ENCODE measurements around the gene TGFBR1. TPM values are rescaled to one million over a fixed set of nuclear protein-coding genes. Genes with fewer than 3 reads are reported as not detected.

The TGFBR1 gene
- total and polyA plus RNA-seq, 2 donors (not counting 1 experiment from before 2014, with no cell fraction given) = 78.5 to 79.1 TPM

GRCh38 chr9:99139868-99140267 lies 35.0 kb downstream of the TGFBR1 start:
- Histone ChIP-seq H3K4me1 (ENCODE audit: control insufficient read depth, extremely low read depth, insufficient read depth, low read length) (peaks cover 3% of the 10 kb centered on the region), H3K4me2 (ENCODE audit: extremely low read depth, insufficient read depth, low read length) (no peak overlapping the region), H3K79me2 (ENCODE audit: control insufficient read depth, insufficient read depth, low read length) (no peaks in the 10 kb centered on the region), H3K36me3 (ENCODE audit: control insufficient read depth, insufficient read depth, low read length) (peaks cover 1% of the 10 kb centered on the region), H3K27ac (ENCODE audit: insufficient read depth, low read length) (no peak overlapping the region), H3K27me3 (ENCODE audit: control insufficient read depth, insufficient read depth, low read length) (no peaks in the 10 kb centered on the region), H4K20me1 (ENCODE audit: control insufficient read depth, extremely low read depth, insufficient read depth, low read length) (no peaks in the 10 kb centered on the region), H3K9ac (ENCODE audit: insufficient read depth, low read length) (no peak overlapping the region), H3K9me3 (ENCODE audit: control insufficient read depth, insufficient read depth, low read depth, low read length) (no peaks in the 10 kb centered on the region), H2AFZ (ENCODE audit: low read length) (no peak overlapping the region), H3K4me3 (replicated peaks in 1 of 4; ENCODE audit: control extremely low read depth in 1 of 4, insufficient read depth in 1 of 4, low read depth in 3 of 4, low read length in 4 of 4) (no peak overlapping the region)
- DNase-seq (ENCODE audit: low read depth in 2 of 2) = no peak
- TF ChIP-seq, protein P1, sequence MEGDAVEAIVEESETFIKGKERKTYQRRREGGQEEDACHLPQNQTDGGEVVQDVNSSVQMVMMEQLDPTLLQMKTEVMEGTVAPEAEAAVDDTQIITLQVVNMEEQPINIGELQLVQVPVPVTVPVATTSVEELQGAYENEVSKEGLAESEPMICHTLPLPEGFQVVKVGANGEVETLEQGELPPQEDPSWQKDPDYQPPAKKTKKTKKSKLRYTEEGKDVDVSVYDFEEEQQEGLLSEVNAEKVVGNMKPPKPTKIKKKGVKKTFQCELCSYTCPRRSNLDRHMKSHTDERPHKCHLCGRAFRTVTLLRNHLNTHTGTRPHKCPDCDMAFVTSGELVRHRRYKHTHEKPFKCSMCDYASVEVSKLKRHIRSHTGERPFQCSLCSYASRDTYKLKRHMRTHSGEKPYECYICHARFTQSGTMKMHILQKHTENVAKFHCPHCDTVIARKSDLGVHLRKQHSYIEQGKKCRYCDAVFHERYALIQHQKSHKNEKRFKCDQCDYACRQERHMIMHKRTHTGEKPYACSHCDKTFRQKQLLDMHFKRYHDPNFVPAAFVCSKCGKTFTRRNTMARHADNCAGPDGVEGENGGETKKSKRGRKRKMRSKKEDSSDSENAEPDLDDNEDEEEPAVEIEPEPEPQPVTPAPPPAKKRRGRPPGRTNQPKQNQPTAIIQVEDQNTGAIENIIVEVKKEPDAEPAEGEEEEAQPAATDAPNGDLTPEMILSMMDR (conservative IDR thresholded peaks at IDR 0.05 in 1 of 2, IDR thresholded peaks at IDR 0.05 in 1 of 2; ENCODE audit: low read depth in 1 of 2, low read length in 2 of 2) = no peak
- no peak for TF ChIP-seq EZH2 (IDR thresholded peaks at IDR 0.05; ENCODE audit: low read length, missing control alignments)

DNA sequence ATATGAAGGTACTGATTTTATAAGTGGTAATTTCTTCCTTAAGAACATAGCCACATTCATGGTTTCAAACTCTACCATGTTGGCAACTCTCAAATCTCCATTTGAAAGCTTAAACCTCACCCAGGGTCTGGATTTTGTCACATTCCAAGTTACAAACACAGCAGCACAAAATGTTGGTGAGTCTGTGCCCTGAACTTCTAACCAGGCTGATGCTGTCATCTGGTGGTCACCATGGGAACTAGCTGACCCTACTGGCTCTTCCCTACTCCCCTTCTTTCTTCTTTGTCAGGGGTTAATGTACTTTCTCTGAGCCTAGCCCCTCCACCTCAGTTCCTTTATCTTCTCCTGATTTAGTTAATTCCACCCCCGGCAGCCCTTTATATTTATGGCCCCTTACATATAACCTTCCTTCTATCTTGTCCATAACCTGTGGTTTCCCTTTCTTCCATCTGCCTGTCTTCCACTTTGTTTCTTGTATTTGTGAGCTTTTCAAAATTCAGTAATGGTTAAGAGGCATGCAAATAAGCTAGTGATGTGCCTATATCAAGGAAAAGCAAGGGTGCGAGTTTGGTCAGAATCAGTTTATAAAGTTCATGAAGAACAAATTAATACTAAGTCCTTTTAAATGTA lies 35.9 kb downstream of the TGFBR1 start:
- no peak overlapping the region for H3K27ac ChIP-seq (ENCODE audit: insufficient read depth, low read length)
- no peak overlapping the region for H3K4me3 ChIP-seq (replicated peaks in 1 of 4; ENCODE audit: control extremely low read depth in 1 of 4, insufficient read depth in 1 of 4, low read depth in 3 of 4, low read length in 4 of 4)
- no peaks in the 10 kb centered on the region for H3K79me2 ChIP-seq (ENCODE audit: control insufficient read depth, insufficient read depth, low read length)
- DNase-seq (ENCODE audit: low read depth in 2 of 2) = peak; percentile 47 to 76
- no peaks in the 10 kb centered on the region for H3K4me1 ChIP-seq (ENCODE audit: control insufficient read depth, extremely low read depth, insufficient read depth, low read length)
- no peak overlapping the region for H2AFZ ChIP-seq (ENCODE audit: low read length)
- H3K4me2 ChIP-seq (ENCODE audit: extremely low read depth, insufficient read depth, low read length) = no peak overlapping the region
- no peak overlapping the region for H3K9ac ChIP-seq (ENCODE audit: insufficient read depth, low read length)
- TF ChIP-seq EZH2 (IDR thresholded peaks at IDR 0.05; ENCODE audit: low read length, missing control alignments) = no peak
- TF ChIP-seq, protein P1 (conservative IDR thresholded peaks at IDR 0.05 in 1 of 2, IDR thresholded peaks at IDR 0.05 in 1 of 2; ENCODE audit: low read depth in 1 of 2, low read length in 2 of 2) = peak; percentile 98 to 99
- no peaks in the 10 kb centered on the region for H3K27me3 ChIP-seq (ENCODE audit: control insufficient read depth, insufficient read depth, low read length)
- no peaks in the 10 kb centered on the region for H4K20me1 ChIP-seq (ENCODE audit: control insufficient read depth, extremely low read depth, insufficient read depth, low read length)
- H3K9me3 ChIP-seq (ENCODE audit: control insufficient read depth, insufficient read depth, low read depth, low read length) = no peaks in the 10 kb centered on the region
- peaks cover 1% of the 10 kb centered on the region for H3K36me3 ChIP-seq (ENCODE audit: control insufficient read depth, insufficient read depth, low read length)

- no peaks in the 10 kb centered on the region for H3K9me3 ChIP-seq (ENCODE audit: control insufficient read depth, insufficient read depth, low read depth, low read length)
- H3K27me3 ChIP-seq (ENCODE audit: control insufficient read depth, insufficient read depth, low read length) = no peaks in the 10 kb centered on the region
- no peak overlapping the region for H3K27ac ChIP-seq (ENCODE audit: insufficient read depth, low read length)
- TF ChIP-seq, protein P1 (conservative IDR thresholded peaks at IDR 0.05 in 1 of 2, IDR thresholded peaks at IDR 0.05 in 1 of 2; ENCODE audit: low read depth in 1 of 2, low read length in 2 of 2) = no peak
- TF ChIP-seq EZH2 (IDR thresholded peaks at IDR 0.05; ENCODE audit: low read length, missing control alignments) = no peak
- no peak overlapping the region for H2AFZ ChIP-seq (ENCODE audit: low read length)
- DNase-seq (ENCODE audit: low read depth in 2 of 2) = no peak
- H3K79me2 ChIP-seq (ENCODE audit: control insufficient read depth, insufficient read depth, low read length) = no peaks in the 10 kb centered on the region
- H3K9ac ChIP-seq (ENCODE audit: insufficient read depth, low read length) = no peak overlapping the region
- H3K4me1 ChIP-seq (ENCODE audit: control insufficient read depth, extremely low read depth, insufficient read depth, low read length) = no peaks in the 10 kb centered on the region
- H3K36me3 ChIP-seq (ENCODE audit: control insufficient read depth, insufficient read depth, low read length) = peaks cover 1% of the 10 kb centered on the region
- H4K20me1 ChIP-seq (ENCODE audit: control insufficient read depth, extremely low read depth, insufficient read depth, low read length) = no peaks in the 10 kb centered on the region
- no peak overlapping the region for H3K4me2 ChIP-seq (ENCODE audit: extremely low read depth, insufficient read depth, low read length)
- no peak overlapping the region for H3K4me3 ChIP-seq (replicated peaks in 1 of 4; ENCODE audit: control extremely low read depth in 1 of 4, insufficient read depth in 1 of 4, low read depth in 3 of 4, low read length in 4 of 4)
These were observed 36.9 kb downstream of the TGFBR1 start for GRCh38 chr9:99141849-99142248.
